Breast epithelium (tissue), 3 donors: ENCODE data around the gene IFT172.

Source experiments
- CTCF ChIP-seq, 3 donors: fragments of 450-650 bp; IDR thresholded peaks; one replicate each; pipeline ENCODE4 v1.5.1; 2016 to 2017; ENCODE audit warnings: antibody characterized with exemption in 3 of 3, mild to moderate bottlenecking in 3 of 3, moderate library complexity in 3 of 3
- POLR2A ChIP-seq: fragments of 450-650 bp; IDR thresholded peaks from one replicate; pipeline ENCODE4 v1.6.1; 2016; ENCODE audit warnings: antibody characterized with exemption, mild to moderate bottlenecking, moderate library complexity
- POLR2AphosphoS5 ChIP-seq, 3 donors: sonication (generic); formaldehyde crosslinking; IDR thresholded peaks; one replicate each; pipeline ENCODE4 v1.6.1; 2017; ENCODE audit warnings: antibody characterized with exemption in 3 of 3

GRCh38 chr2:27464443-27464842 is 25.1 kb downstream of the IFT172 start:
- TF ChIP-seq CTCF (IDR thresholded peaks at IDR 0.05), result no peak
- no peak for TF ChIP-seq POLR2A
- no peak for TF ChIP-seq POLR2AphosphoS5 (IDR thresholded peaks at IDR 0.05)
